ENCODE results near the gene ZFR.
"Not testable (repeated sequence)": the region's sequence is repeated elsewhere in the genome, so short reads cannot be mapped to it uniquely, and the experiment has no call there.

ZFR gene

GRCh38 chr5:32383586-32383985 is 61.0 kb downstream of the ZFR start:
- Histone ChIP-seq H3K4me1 (no peaks in the 10 kb centered on the region), H3K36me3 (peaks cover 75% of the 10 kb centered on the region), H3K4me3 (ENCODE audit: low read depth, low read length) (no peak overlapping the region), H3K9me3 (no peaks in the 10 kb centered on the region), H3K27me3 (no peaks in the 10 kb centered on the region)
- no peak for TF ChIP-seq CTCF (IDR thresholded peaks at IDR 0.05; ENCODE audit: low read depth, low read length)
- DNase-seq = no peak

GRCh38 chr5:32383065-32383464 is 61.5 kb downstream of the ZFR start:
- DNase-seq = no peak
- TF ChIP-seq CTCF (IDR thresholded peaks at IDR 0.05; ENCODE audit: low read depth, low read length) = no peak
- H3K9me3 ChIP-seq = no peaks in the 10 kb centered on the region
- H3K36me3 ChIP-seq = peaks cover 75% of the 10 kb centered on the region
- H3K27me3 ChIP-seq = no peaks in the 10 kb centered on the region
- no peaks in the 10 kb centered on the region for H3K4me1 ChIP-seq
- H3K4me3 ChIP-seq (ENCODE audit: low read depth, low read length) = no peak overlapping the region

- H3K27me3 ChIP-seq = no peaks in the 10 kb centered on the region
- H3K36me3 ChIP-seq = peaks cover 57% of the 10 kb centered on the region
- no peaks in the 10 kb centered on the region for H3K4me1 ChIP-seq
- H3K9me3 ChIP-seq = no peaks in the 10 kb centered on the region
- no peak for DNase-seq
- TF ChIP-seq CTCF (IDR thresholded peaks at IDR 0.05; ENCODE audit: low read depth, low read length) = no peak
- no peak overlapping the region for H3K4me3 ChIP-seq (ENCODE audit: low read depth, low read length)
Measured at GRCh38 chr5:32379421-32379820, 65.1 kb downstream of the ZFR start.

- H3K9me3 ChIP-seq = no peaks in the 10 kb centered on the region
- H3K36me3 ChIP-seq = peaks cover 57% of the 10 kb centered on the region
- H3K27me3 ChIP-seq = no peaks in the 10 kb centered on the region
- no peaks in the 10 kb centered on the region for H3K4me1 ChIP-seq
- no peak for DNase-seq
- no peak for TF ChIP-seq CTCF (IDR thresholded peaks at IDR 0.05; ENCODE audit: low read depth, low read length)
- no peak overlapping the region for H3K4me3 ChIP-seq (ENCODE audit: low read depth, low read length)
Measured at GRCh38 chr5:32378966-32379365, 65.6 kb downstream of the ZFR start.

- TF ChIP-seq CTCF (IDR thresholded peaks at IDR 0.05; ENCODE audit: low read depth, low read length) = no peak
- no peak for DNase-seq
- peaks cover 24% of the 10 kb centered on the region for H3K36me3 ChIP-seq
- no peaks in the 10 kb centered on the region for H3K4me1 ChIP-seq
- no peaks in the 10 kb centered on the region for H3K27me3 ChIP-seq
- no peak overlapping the region for H3K4me3 ChIP-seq (ENCODE audit: low read depth, low read length)
- H3K9me3 ChIP-seq = no peaks in the 10 kb centered on the region
Measured at GRCh38 chr5:32369542-32370155, 74.9 kb downstream of the ZFR start.

- Histone ChIP-seq H3K36me3 (peaks cover 27% of the 10 kb centered on the region), H3K27me3 (no peaks in the 10 kb centered on the region), H3K4me3 (ENCODE audit: low read depth, low read length) (no peak overlapping the region), H3K4me1 (no peaks in the 10 kb centered on the region), H3K9me3 (no peaks in the 10 kb centered on the region)
- no peak for DNase-seq
- TF ChIP-seq CTCF (IDR thresholded peaks at IDR 0.05; ENCODE audit: low read depth, low read length) = no peak
Measured at GRCh38 chr5:32369032-32369431, 75.5 kb downstream of the ZFR start.

- H3K9me3 ChIP-seq; H3K4me3 ChIP-seq (ENCODE audit: low read depth, low read length); H3K27me3 ChIP-seq; H3K4me1 ChIP-seq; DNase-seq: not testable (repeated sequence)
- peaks cover 32% of the 10 kb centered on the region for H3K36me3 ChIP-seq
Measured at GRCh38 chr5:32367271-32367670, 77.3 kb downstream of the ZFR start.

All from BE2C (cell line).